Measurements from ENCODE around the gene MGAT5.

- no peak for TF ChIP-seq CTCF (IDR thresholded peaks at IDR 0.05; ENCODE audit: low read length)
- TF ChIP-seq EZH2 (IDR thresholded peaks at IDR 0.05; ENCODE audit: borderline replicate concordance, low read length): no peak
Measured at GRCh38 chr2:134281815-134282419, 28.0 kb downstream of the MGAT5 start.
